ENCODE data around the gene TSPAN14.

TSPAN14 gene

DNA sequence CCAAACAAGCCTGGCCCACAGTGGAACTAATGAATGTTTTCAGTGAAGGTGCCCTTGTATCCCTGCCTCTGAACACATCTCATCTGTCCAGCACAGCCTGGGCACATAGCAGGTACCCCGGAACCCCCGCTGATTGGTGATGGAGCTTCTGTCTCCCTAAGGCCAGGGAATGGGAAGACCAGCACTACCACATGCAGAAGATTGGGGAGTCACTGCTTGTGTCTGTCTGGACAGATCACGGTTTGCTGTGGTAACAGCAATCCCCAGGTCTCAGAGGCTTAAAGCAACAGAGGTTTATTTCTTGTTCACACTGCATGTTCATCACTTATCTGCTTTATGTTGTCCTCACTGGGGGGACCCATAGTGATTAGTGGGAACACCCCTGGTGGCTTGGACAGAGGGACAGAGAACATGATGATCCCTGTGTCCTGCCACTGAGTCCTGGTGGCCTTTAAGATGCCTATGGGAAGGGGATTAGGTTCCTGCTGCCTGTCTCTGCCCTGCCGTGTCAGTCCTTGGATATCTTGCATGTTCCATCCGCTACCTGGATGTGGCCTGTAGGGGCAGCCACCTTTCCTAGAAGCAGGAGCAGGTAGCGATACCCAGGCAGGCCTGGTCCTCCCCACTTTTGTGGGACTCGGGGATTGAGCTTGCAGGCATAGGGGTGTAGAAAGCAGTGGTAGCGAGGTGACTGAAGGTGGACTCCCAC, 3.6 kb downstream of the TSPAN14 start:
- Histone ChIP-seq H3K27me3 (ENCODE audit: control insufficient read depth, insufficient read depth, low read length) (0 out of 2 replicates have a peak, but pooled peaks cover 2% of the 10 kb centered on the region), H3K4me3 (ENCODE audit: low read depth, low read length) (no peak overlapping the region), H3K9me3 (ENCODE audit: control insufficient read depth, insufficient read depth, low read depth, low read length) (no peaks in the 10 kb centered on the region), H3K4me1 (ENCODE audit: control insufficient read depth, insufficient read depth, low read length) (peaks cover 65% of the 10 kb centered on the region), H3K9ac (ENCODE audit: low read length) (no peak overlapping the region), H3K27ac (ENCODE audit: low read depth, low read length) (no peak overlapping the region), H3K36me3 (ENCODE audit: control insufficient read depth, insufficient read depth, low read length) (no peaks in the 10 kb centered on the region)

DNA sequence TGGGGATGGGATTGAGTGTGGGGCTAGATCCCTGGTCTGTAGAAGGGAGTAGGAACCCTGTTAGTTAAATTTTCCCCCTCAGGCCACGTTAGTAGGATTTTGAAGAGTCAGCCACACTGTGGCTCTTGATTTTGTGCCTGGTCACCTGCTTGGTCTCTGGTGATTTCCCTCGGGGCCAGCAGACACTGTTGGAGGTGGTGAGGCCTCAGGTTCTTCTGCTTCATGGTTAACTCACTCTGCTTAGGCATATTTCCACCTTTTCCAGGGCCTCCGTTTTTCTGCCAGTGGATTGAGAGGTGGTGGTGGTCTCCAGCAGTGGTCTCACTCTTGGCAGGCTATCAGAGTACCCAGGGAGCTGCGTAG, 4.1 kb downstream of the TSPAN14 start:
- Histone ChIP-seq H3K9ac (ENCODE audit: low read length) (no peak overlapping the region), H3K36me3 (ENCODE audit: control insufficient read depth, insufficient read depth, low read length) (no peaks in the 10 kb centered on the region), H3K27ac (ENCODE audit: low read depth, low read length) (no peak overlapping the region), H3K9me3 (ENCODE audit: control insufficient read depth, insufficient read depth, low read depth, low read length) (no peaks in the 10 kb centered on the region), H3K4me1 (ENCODE audit: control insufficient read depth, insufficient read depth, low read length) (peaks cover 67% of the 10 kb centered on the region), H3K27me3 (ENCODE audit: control insufficient read depth, insufficient read depth, low read length) (0 out of 2 replicates have a peak, but pooled peaks cover 2% of the 10 kb centered on the region), H3K4me3 (ENCODE audit: low read depth, low read length) (no peak overlapping the region)

DNA sequence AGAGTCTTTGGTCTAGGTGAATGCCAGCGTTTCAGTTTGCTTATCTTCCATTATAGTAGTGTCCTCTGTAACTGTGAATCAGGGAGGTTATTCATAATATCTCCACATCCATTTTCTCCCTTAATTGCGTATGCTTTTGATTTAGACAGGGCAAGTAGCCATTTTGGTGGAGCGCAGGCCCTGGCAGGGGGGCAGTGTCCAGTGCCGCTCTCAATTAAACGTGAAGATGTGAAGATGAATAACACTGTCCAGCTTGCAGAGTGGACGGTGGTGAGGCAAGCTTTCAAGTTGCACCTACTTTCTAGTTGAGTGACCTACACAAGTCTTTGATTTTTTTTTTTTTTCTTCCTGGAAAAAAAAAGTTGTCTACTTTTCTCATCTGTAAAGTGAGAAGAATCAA, 4.5 kb downstream of the TSPAN14 start:
- Histone ChIP-seq H3K4me3 (ENCODE audit: low read depth, low read length) (no peak overlapping the region), H3K9me3 (ENCODE audit: control insufficient read depth, insufficient read depth, low read depth, low read length) (no peaks in the 10 kb centered on the region), H3K4me1 (ENCODE audit: control insufficient read depth, insufficient read depth, low read length) (peaks cover 69% of the 10 kb centered on the region), H3K36me3 (ENCODE audit: control insufficient read depth, insufficient read depth, low read length) (no peaks in the 10 kb centered on the region), H3K27ac (ENCODE audit: low read depth, low read length) (no peak overlapping the region), H3K27me3 (ENCODE audit: control insufficient read depth, insufficient read depth, low read length) (0 out of 2 replicates have a peak, but pooled peaks cover 2% of the 10 kb centered on the region), H3K9ac (ENCODE audit: low read length) (no peak overlapping the region)

DNA sequence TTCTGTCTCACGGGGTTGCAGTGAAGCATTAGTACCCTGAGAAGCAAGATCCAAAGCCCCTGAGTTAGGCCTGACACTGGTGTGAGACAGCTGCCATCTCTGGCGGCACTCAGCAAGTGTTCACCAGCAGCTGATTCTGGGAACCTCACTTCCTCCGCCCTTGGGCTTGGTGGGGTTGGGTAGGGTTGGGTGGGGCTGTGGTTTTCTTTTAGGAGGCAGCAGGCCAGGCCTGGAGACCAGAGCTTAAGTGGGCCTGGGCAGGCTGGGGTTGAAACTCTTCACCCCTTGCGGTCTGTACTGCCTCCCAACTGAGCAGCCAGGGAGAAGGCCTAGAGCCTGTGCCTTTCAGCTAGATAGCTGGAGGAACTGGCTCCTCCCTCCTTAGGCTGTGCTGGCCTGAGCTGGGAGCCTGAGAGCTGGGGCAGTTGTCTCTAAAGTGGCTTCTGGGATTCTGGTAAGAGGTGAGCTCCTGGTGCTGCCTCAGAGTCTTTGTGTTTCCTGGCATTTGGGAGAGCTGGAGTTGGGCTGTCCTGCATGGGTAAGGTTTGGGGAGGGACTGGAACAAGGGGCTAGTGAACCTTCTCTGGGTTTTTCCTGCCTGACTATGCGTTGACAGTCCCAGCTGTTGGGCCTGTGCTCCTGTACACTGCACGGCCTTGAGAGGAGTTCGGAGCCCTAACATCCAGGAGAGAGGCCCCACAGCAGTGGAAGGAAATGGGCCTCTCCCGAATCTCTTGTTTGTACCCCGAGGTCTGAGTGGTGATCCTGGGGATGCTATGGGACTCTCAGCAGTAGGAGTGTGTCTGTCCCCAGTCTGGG, 5.1 kb downstream of the TSPAN14 start:
- Histone ChIP-seq H3K36me3 (ENCODE audit: control insufficient read depth, insufficient read depth, low read length) (no peaks in the 10 kb centered on the region), H3K9ac (ENCODE audit: low read length) (no peak overlapping the region), H3K4me3 (ENCODE audit: low read depth, low read length) (no peak overlapping the region), H3K9me3 (ENCODE audit: control insufficient read depth, insufficient read depth, low read depth, low read length) (no peaks in the 10 kb centered on the region), H3K27me3 (ENCODE audit: control insufficient read depth, insufficient read depth, low read length) (0 out of 2 replicates have a peak, but pooled peaks cover 2% of the 10 kb centered on the region), H3K27ac (ENCODE audit: low read depth, low read length) (no peak overlapping the region), H3K4me1 (ENCODE audit: control insufficient read depth, insufficient read depth, low read length) (peaks cover 75% of the 10 kb centered on the region)

DNA sequence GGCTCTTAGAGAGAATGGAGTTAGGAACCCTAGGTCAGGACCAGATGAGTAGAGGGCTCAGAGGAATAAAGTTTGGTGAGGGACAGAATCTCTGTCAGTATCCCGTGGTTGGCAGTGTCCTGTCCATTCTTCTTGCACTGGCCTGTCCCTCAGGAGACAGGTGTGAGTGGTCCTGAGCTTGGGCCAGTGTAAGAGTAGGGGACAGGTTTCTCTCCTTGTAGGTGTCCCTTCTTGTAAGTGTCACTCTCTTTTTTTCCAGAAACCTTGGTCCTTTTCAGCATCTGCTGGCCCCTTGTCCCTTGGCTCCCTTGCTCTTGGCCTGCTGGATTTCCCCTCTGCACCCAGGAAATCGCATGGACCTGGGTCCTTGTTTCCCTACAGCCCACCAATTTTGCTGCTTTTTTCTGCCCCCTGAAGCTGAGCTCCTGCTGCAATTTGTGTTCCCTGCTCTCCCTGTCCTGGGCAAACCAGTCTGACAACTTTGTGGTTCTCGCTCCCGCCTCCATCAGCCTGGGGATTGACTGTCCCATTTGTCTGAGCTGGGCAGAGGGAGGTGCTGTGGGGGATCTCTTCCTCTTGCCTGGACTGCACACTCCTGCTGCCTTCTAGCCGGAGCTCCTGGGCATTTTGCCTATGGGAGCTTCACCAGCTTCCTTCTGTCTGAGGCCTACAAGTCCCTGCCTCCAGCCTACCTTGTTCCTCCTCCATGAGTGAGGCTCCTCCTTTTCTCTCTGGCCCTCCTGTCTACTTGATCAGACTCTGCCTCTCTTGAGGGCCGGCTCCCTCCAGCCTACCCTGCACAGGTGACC, 6.5 kb downstream of the TSPAN14 start:
- H3K4me3 ChIP-seq (ENCODE audit: low read depth, low read length) = peak overlapping the region; percentile 20
- H3K27me3 ChIP-seq (ENCODE audit: control insufficient read depth, insufficient read depth, low read length) = 0 out of 2 replicates have a peak, but pooled peaks cover 2% of the 10 kb centered on the region
- peak overlapping the region; percentile 29; the same call in 1 of the 2 replicates for H3K27ac ChIP-seq (ENCODE audit: low read depth, low read length)
- no peaks in the 10 kb centered on the region for H3K36me3 ChIP-seq (ENCODE audit: control insufficient read depth, insufficient read depth, low read length)
- H3K4me1 ChIP-seq (ENCODE audit: control insufficient read depth, insufficient read depth, low read length) = peaks cover 83% of the 10 kb centered on the region
- no peaks in the 10 kb centered on the region for H3K9me3 ChIP-seq (ENCODE audit: control insufficient read depth, insufficient read depth, low read depth, low read length)
- H3K9ac ChIP-seq (ENCODE audit: low read length) = peak overlapping the region; percentile 5

DNA sequence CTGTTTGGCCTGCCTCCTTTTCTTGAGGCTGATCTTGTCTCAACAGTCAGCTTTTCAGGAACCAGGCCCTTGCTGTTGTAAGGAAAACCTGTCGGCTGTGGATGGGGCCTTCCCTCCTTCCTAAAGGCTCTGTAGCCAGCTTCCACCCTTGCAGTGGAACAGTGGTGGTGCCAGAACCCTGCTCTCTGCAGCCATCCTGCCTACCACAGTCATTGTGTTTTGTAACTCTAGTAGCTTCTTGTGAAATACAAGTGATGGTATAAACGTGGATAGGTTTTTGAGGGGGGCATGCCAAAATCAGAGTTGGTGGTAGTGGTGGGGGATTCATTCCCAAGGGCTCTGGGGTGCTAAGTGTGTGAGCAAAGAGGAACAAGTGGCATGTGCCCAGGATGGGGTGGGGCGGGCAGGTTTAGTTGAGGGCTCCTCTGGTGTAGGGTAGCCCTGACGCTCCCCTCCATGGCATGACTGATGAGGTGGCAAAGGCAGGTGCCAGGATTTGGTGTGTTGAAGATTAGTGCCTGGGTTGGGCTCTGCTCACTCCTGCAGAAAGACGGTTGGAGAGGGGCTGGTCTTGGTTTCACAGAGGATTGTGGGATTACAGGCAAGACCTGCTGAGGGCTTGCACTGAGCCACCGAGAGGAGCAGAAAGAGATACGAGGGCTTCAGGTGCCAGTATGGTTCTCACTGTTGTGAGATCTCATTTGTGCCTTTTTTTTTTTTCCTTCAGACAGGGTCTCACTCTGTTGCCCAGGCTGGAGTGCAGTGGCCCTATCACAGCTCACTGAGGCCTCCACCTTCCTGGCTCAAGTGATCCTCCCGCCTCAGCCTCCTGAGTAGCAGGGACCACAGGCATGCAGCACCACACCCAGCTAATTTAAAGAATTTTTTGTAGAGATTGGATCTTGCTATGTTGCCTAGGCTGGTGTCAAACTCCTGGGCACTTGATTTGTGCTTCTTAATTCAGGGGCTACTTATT, 7.4 kb downstream of the TSPAN14 start:
- Histone ChIP-seq H3K4me3 (ENCODE audit: low read depth, low read length) (0 out of 2 replicates have a peak overlapping the region, but pooled peaks have one; percentile 20), H3K36me3 (ENCODE audit: control insufficient read depth, insufficient read depth, low read length) (no peaks in the 10 kb centered on the region), H3K4me1 (ENCODE audit: control insufficient read depth, insufficient read depth, low read length) (peaks cover 85% of the 10 kb centered on the region), H3K27me3 (ENCODE audit: control insufficient read depth, insufficient read depth, low read length) (no peaks in the 10 kb centered on the region), H3K9me3 (ENCODE audit: control insufficient read depth, insufficient read depth, low read depth, low read length) (no peaks in the 10 kb centered on the region), H3K27ac (ENCODE audit: low read depth, low read length) (peak overlapping the region; percentile 29; the same call in 1 of the 2 replicates), H3K9ac (ENCODE audit: low read length) (peak overlapping the region; percentile 5)

DNA sequence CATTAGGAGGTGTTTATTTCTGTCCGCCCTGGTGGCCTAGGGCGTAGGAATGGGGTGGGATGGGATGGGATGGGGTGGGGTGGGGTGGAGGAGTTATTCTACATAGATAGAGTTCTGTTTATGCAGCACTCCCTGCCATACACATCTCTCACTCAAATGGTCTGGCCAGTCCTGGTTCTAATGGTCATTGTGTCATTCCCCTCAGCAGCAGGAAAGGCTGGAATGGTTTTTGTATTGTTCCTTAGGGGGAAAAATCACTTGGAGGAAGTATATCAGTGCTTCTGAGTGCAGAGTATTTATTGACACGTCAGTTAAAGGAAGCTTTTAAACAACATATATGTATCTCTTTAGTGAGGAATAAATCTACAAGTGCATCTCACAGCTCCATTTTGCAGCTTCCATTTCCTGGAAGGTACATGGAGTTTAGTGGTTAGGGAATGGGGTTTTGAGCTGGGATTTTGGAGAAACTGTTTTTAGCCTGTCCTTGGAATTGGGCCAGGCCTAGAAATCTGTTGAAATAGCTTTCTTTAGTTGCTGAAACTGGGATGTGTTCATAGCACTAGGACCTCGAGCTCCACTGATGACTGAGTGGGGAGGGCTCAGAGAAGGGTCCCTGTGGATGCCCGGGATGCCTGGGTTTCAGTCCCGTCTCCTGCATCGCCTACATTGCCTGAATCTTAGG, 8.3 kb downstream of the TSPAN14 start:
- Histone ChIP-seq H3K4me3 (ENCODE audit: low read depth, low read length) (no peak overlapping the region), H3K9ac (ENCODE audit: low read length) (no peak overlapping the region), H3K9me3 (ENCODE audit: control insufficient read depth, insufficient read depth, low read depth, low read length) (no peaks in the 10 kb centered on the region), H3K4me1 (ENCODE audit: control insufficient read depth, insufficient read depth, low read length) (peaks cover 92% of the 10 kb centered on the region), H3K27ac (ENCODE audit: low read depth, low read length) (no peak overlapping the region), H3K36me3 (ENCODE audit: control insufficient read depth, insufficient read depth, low read length) (no peaks in the 10 kb centered on the region), H3K27me3 (ENCODE audit: control insufficient read depth, insufficient read depth, low read length) (no peaks in the 10 kb centered on the region)

DNA sequence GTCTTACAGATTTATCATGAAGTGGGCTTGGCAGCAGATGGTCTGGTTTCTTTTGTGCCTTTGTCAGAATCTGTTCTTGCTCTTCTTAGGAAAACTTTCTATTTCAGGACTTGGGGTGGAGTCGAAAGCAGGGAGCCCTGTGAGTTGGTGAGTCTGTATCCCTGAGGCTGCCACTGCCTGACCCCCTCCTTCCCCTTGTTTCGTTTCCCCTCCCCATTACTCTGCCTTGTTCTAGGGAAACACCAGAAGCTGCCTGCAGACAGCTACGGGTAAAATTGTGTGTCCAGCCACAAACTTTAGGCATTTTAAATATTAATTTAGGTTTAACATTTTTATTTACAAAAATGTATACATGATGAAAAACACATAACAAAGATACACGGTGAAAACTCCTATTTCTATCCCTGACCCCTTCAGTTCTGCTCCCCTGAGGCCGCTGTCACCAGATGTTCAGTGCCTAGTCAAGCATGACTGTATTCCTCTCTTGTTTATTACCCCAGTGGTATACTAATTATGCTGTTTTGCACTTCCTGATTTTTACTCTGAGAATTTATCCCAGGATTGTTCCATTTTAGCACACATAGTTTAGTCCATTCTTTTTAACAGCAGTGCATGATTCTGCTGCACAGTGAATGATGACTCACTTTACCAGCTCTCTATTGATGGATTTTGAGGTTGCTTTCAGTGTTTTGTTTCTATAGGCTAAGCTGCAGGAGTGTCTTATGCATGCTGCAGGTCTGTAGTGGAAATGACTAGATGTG, 9.1 kb downstream of the TSPAN14 start:
- Histone ChIP-seq H3K4me3 (ENCODE audit: low read depth, low read length) (no peak overlapping the region), H3K36me3 (ENCODE audit: control insufficient read depth, insufficient read depth, low read length) (no peaks in the 10 kb centered on the region), H3K9ac (ENCODE audit: low read length) (no peak overlapping the region), H3K9me3 (ENCODE audit: control insufficient read depth, insufficient read depth, low read depth, low read length) (no peaks in the 10 kb centered on the region), H3K4me1 (ENCODE audit: control insufficient read depth, insufficient read depth, low read length) (peaks cover 92% of the 10 kb centered on the region), H3K27ac (ENCODE audit: low read depth, low read length) (no peak overlapping the region), H3K27me3 (ENCODE audit: control insufficient read depth, insufficient read depth, low read length) (no peaks in the 10 kb centered on the region)

DNA sequence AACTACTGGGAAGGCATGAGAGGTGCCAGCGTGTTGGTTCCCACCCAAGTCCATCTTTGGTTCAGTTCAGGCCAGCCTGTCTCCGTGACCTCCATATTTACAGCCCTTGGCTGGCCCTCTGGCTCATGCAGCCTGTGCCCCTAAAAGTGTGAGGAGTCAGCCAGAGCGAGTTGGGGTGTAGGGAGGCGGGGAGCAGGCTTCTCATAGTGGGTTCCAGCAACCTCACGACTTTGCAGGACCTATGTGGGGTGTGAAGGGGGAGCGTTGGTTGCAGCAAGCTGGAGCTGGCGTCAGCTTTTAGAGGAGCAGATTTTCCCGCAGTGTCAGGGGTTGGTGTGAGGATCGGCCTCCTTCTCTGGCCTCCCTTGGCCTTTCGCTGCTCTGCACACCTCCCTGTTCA, 9.8 kb downstream of the TSPAN14 start:
- Histone ChIP-seq H3K9me3 (ENCODE audit: control insufficient read depth, insufficient read depth, low read depth, low read length) (no peaks in the 10 kb centered on the region), H3K36me3 (ENCODE audit: control insufficient read depth, insufficient read depth, low read length) (no peaks in the 10 kb centered on the region), H3K9ac (ENCODE audit: low read length) (peak overlapping the region; percentile 45), H3K4me1 (ENCODE audit: control insufficient read depth, insufficient read depth, low read length) (peaks cover 89% of the 10 kb centered on the region), H3K27ac (ENCODE audit: low read depth, low read length) (no peak overlapping the region), H3K4me3 (ENCODE audit: low read depth, low read length) (no peak overlapping the region), H3K27me3 (ENCODE audit: control insufficient read depth, insufficient read depth, low read length) (no peaks in the 10 kb centered on the region)
